T47D (cell line): ENCODE measurements around the gene DPCD.
"Not testable (repeated sequence)": the region's sequence is repeated elsewhere in the genome, so short reads cannot be mapped to it uniquely, and the experiment has no call there.

Experiments
- DNase-seq, 2 experiments: peaks; one replicate each; pipeline versions ENCODE4 v3.0.0 to v3.0.0-alpha.2; 2011 to 2012; ENCODE audit warnings: low read depth in 1 of 2, low spot score in 1 of 2
- JUND ChIP-seq: IDR thresholded peaks from 2 replicates; pipeline ENCODE4 v1.6.1; 2012; ENCODE audit warnings: low read depth
- in situ Hi-C: cut with HindIII; loops from 2 replicates; pipeline ENCODE4 v1.10.0; 2016; ENCODE audit warnings: low sequenced_read_pairs, low pct_unique_long_range_greater_than_20kb

Gene DPCD

DNA sequence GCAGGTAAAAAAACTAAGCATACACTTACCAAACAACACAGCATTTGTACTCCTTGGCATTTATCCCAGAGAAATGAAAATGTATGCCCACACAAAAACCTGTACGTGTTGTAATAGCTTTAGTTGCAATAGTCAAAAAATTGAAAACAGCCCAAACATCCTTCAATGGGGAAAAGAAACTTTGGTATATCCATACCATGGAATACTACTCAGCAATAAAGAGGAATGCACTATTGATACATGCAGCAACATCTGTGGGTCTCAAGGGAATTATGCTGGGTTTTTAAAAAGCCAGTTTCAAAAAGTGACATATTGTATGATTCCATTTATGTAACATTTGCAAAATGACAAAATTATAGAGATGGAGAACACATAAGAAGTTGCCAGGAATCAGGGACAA, 35.4 kb downstream of the DPCD start:
- TF ChIP-seq JUND, result no peak
- in situ Hi-C loops, result no loop called here
- DNase-seq, result no peak

DNA sequence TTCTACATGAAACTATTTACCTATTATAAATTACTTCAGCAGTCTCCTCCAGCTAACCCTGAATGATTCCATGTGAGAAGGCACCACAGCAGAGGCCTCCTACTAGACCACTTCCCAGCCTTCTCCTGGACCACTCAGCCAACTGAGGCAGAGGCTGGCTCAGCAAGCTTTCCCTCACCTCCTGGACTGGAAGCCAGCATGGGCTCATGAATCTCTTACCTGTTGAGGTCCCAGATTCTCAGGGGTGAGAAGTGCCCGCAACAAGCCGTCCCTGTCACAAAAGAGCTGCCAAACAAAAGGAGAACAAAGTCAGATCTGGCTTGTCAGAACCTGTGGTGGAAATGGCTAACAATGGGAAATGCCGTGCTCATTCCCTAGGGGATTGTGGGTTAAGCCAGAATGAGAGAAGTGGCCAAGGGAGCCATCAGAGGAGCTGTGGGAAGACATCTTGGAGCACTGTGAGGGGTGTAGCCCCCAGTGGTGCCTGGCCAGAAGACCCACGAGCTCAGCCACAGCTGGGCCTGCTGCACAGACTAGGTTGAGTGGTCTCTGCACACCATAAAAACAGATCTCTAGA, 36.5 kb downstream of the DPCD start:
- in situ Hi-C loops, result no loop called here
- no peak for DNase-seq
- no peak for TF ChIP-seq JUND

DNA sequence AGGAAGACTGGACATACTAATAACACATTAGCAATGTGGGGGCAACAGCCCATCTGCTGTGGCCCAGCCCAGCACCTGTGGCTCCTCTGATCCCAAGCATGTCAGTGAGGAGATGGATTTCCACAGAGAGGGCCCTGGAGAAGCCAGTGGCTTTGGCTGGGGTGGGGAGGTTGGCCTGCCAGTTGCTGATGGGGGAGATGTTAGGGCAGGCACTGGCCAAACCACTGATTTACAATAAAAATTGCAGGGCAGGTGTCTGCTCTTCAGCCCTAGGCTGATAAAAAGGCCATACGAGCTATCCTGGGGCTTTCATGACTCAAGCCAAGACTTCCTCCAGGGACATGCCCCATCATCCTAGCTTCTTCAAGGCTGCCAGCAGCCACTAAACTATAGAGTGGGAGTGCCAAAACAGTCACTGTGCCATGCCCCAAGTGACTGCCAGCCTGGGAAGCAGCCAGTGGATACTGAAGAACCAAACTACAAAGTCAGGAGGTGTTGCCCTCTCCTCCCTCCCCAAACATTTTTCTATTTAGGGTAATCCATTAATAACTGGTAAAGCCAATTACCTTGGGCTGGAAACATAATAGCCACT, 37.8 kb downstream of the DPCD start:
- no peak for TF ChIP-seq JUND
- DNase-seq, result no peak
- in situ Hi-C loops, result no loop called here

DNA sequence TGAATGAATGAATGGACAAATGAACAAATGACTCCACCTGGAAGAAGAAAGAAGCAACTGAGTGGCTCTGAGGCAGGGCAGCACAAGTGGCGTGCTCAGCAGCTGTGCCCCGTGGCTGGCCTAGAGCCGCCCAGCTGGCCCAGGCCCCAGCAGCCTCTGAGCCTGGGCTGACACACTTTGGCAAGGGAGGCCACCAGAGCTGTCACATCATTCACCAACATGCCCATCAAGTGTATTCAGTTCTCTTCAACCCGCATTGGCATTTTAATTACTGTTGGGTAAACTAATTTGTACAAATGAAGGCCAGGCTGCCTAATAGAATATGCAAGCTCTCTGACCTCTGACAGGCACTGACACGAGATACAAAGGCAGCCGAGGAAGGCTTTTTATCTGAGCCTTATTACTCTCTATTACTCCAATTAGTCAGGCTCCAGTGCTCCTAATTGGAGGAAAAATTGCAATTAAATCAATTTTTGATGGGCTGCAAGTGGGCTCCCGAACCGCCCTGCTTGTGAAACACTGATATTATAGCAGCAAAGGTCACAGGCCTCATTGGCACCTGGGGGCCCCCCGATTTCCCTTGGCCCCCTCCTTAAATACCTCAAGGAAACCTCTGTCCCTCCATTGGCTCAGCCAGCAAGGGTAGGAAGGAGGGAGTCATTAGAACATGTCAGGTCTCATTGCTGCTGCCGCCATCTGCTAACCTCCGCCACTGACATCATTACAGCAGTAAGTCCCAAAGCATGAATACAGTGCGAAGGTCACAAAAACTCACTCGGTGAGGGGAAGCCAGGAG, 41.9 kb downstream of the DPCD start:
- in situ Hi-C loops, result no loop called here
- no peak for DNase-seq
- no peak for TF ChIP-seq JUND

DNA sequence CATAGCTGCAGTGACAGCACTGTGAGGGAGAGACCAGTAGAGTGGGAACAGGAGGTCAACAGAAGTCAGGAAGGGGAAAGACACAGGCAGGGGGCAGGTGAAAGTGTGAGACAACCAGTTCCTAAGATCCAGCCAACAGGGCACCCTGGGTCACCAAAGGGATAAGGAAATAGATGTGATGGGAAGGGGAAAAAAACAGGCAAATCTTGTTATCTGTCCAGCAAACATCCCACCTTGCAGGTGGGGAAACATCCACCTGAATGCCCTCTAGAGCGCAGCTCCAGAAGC, 42.5 kb downstream of the DPCD start:
- TF ChIP-seq JUND, result no peak
- in situ Hi-C loops, result no loop called here
- DNase-seq, result no peak

DNA sequence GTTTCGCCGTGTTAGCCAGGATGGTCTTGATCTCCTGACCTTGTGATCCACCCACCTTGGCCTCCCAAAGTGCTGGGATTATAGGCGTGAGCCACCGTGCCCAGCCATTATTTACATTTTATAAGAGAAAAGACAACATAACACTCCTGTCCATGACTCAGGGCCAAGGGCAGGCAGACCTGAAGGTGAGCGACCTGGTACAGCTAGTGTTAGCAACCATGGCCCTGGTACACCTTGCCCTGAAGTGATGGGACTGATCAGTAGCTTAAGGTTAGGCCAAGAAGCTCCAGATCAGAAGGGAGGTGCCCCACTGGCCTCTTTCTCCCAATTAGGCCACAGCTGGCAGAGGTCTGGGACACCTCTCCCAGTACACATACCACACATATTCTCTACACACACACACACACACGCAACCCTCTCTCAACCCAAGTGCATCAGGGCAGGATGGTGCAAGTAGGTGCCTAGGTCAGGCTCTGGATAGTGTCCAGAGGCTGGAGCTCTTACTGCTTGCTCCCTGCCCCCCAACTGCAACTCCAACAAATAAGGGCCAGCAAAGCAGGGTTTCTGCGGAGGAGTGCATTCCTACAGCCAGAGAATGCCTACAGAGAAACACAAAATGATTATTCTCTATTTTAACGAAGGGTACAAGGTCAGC, 43.8 kb downstream of the DPCD start:
- in situ Hi-C loops, result no loop called here
- DNase-seq, result no peak
- TF ChIP-seq JUND, result no peak

DNA sequence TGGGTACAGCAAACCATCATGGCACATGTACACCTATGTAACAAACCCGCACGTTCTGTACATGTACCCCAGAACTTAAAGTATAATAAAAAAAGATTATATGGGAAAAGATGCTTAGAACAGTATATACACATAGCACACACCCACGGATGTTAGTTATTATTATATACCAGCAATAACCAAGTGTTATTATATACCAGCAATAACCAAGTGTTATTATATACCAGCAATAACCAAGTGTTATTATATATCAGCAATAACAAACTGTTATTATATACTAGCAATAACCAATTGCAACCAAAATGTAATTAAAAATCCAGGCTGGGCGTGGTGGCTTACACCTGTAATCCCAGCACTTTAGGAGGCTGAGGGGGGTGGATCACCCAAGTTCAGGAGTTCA, 45.4 kb downstream of the DPCD start:
- in situ Hi-C loops, DNase-seq: not testable (repeated sequence)

DNA sequence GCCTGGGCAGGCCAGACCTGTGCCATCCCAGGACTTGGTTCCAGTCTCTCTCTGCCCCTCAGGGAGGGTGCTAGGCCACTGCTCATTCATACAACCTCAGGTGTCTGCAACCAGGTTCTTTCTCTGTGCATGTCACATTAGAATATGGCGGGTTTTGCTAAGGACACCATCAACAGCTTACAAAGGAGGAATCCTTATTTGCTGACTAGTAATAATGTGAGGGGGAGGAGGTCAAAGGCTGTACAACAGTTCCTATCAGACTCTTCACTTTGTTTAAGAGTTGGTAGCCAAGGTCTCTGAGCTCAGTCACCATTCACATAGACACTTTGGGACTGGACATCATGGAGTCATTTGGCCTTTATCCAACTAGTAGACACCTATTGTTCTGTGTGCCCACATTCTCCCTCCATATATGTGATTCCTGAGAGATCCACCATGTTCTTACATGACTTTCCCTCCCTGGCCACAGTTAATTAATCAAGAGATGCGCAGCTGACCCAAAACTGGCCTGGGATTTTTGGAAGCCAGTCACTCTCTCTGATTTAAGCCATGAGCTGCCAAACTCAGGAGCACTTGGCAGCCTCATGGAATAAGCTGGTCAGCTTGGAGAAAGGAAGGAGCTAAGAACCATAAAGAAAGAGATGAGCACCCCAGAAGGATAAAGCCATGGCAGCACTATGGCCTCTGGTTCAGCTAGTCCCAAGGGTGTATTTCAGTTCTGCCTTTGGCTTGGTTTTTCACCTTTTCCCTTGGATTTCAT, 51.2 kb downstream of the DPCD start:
- no peak for TF ChIP-seq JUND
- DNase-seq, result no peak
- in situ Hi-C loops, result no loop called here

DNA sequence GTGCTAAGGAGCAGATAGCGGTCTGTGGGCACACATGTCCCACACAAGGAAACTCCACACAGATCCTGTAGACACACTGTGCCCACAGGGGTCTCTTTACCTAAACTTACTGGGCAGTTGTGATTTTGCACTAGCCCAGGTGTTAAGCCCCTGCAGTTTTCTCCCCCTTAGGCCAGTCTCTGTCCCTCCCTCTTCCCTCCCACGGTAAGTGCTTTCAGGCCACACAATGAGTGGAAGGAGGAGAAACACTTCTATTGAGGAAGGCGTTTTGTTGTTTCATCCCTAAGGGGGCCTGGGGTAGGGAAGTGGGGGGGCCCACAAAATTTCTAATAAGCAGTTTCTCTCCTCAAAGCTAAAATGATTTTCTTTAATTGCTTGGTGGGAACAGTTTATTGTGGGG, 55.4 kb downstream of the DPCD start:
- TF ChIP-seq JUND, result no peak
- in situ Hi-C loops, result no loop called here
- no peak for DNase-seq

DNA sequence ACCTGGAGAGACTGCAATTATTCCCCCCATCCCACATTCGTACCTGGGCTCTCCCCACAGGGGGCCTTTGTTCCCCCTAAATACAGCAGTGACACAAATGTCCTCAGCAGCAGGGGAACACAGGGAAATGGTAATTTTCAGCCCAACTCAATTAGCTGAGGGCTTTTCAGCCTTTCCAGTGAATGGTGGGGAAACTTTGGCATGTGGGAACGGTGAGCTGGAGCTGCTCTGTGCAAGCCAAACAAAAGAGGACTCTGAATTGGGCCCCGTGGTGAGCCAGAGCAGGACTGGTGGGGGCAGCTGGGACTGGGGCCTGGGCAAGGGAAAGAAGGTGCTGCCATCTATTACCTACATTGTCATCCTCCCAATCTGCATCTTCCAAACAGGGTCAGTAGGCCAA, 55.9 kb downstream of the DPCD start:
- no peak for DNase-seq
- in situ Hi-C loops, result no loop called here
- TF ChIP-seq JUND, result no peak

DNA sequence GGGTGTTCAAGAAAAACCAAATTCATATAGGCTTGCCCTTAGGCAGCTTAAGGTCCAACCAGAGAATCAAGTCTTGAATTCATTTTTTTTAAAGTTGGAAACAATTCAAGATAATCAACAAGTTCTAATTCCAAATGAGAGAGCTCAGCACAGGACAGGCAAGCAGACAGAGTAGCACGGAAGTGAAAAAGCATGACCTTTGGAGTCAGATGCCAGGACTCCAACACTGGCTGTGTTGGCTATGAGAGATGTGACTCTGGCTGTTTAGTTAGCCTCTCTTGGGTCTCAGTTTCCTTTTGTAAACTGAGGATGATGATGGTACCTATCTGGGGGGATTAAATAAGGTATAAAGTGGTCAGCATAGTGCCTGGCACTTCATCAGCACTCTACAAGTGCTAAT, 57.5 kb downstream of the DPCD start:
- TF ChIP-seq JUND, result no peak
- in situ Hi-C loops, result no loop called here

DNA sequence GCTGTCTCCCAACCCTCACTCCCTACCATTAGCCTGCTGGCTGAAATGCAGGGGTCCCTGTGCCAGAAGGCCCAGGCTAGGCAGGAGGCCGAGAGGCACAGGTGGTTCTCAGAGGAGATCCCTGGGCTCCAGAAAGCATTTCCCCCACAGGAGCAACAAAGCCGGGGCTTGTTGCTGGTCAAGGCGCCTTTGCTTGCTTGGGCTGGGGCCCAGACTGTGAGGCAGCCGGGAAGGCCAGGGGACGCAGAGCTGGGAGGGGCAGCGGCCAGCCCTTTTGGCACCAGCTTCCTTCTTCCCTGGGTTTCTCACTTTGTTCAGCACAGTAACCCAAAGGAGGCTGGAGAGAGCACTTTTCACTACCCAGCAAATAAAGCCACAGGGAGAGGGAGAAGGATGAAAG, 58.2 kb downstream of the DPCD start:
- in situ Hi-C loops, result no loop called here

More for the DNA sequence above, 57.5 kb downstream of the DPCD start:
- DNase-seq, result no peak

DNA sequence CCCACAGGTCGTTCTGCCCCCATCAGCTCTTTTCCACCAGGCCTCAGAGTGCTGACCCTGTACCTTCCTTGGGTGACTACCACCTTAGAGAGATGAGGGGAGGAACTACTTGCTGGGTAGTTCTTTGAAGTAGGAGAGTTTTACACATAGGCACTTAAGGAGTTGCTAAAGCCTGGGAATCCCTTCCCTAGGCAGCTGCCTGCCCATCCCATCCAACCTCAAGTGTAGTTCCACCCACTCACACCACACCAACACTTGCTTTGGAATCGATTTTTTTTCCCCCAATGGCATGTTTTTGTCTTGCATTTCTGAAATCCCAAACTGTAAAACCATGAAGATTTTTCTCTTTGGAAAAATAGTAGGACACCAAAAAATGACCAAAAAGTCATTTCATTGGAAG, 59.1 kb downstream of the DPCD start:
- DNase-seq, result no peak
- in situ Hi-C loops, result no loop called here
- TF ChIP-seq JUND, result no peak

More for the DNA sequence above, 58.2 kb downstream of the DPCD start:
- no peak for TF ChIP-seq JUND
- no peak for DNase-seq
